Body of pancreas (tissue), 4 donors: Measurements from ENCODE around the gene DNAJB12. TPM values are rescaled to one million over a fixed set of nuclear protein-coding genes. Genes with fewer than 3 reads are reported as not detected.
"Not testable (repeated sequence)": the region's sequence is repeated elsewhere in the genome, so short reads cannot be mapped to it uniquely, and the experiment has no call there.

Experiments used
- ATAC-seq: fragments of 150-250 bp; one replicate; pipeline ENCODE4 v1.9.1; 2016
- DNase-seq, 4 donors: peaks; one replicate each; pipeline ENCODE4 v3.0.0-alpha.2; 2019
- H3K27ac ChIP-seq, 4 donors: fragments of 200-600 bp; sonication (generic); 1 replicate in 3 of 4; 2 replicates in 1 of 4; pipeline versions ENCODE4 v1.5.1 to v1.6.1; 2016 to 2019; ENCODE audit warnings: mild to moderate bottlenecking in 1 of 4, mixed read lengths in 1 of 4, moderate library complexity in 1 of 4
- H3K27me3 ChIP-seq, 2 donors: fragments of 200-600 bp; sonication (generic); one replicate each; pipeline ENCODE4 v1.6.0; 2016; ENCODE audit warnings: mild to moderate bottlenecking in 1 of 2
- H3K36me3 ChIP-seq, 2 donors: fragments of 200-600 bp; sonication (generic); replicated peaks in 1 of 2; 2 replicates each; pipeline ENCODE4 v1.5.1; 2016; ENCODE audit warnings: low read depth in 2 of 2; ENCODE audit not compliant: insufficient read depth in 1 of 2
- H3K4me1 ChIP-seq: fragments of 200-600 bp; sonication (generic); one replicate; pipeline ENCODE4 v1.6.0; 2016
- H3K4me3 ChIP-seq, 2 donors: fragments of 200-600 bp; sonication (generic); 1 replicate in 1 of 2; 2 replicates in 1 of 2; pipeline ENCODE4 v1.5.1; 2016 to 2019
- H3K9me3 ChIP-seq, 3 donors: fragments of 200-600 bp; sonication (generic); 1 replicate in 2 of 3; 2 replicates in 1 of 3; pipeline ENCODE4 v1.5.1; 2016
- POLR2A ChIP-seq, 3 donors: fragments of 450-650 bp; IDR thresholded peaks; one replicate each; pipeline ENCODE4 v1.6.1; 2016; ENCODE audit warnings: antibody characterized with exemption in 3 of 3, mild to moderate bottlenecking in 2 of 3
- WGBS, 2 donors: methylation state at CpG; one replicate each; pipeline ENCODE4 v1.1.5; 2017; 5-methylcytosine and 5-hydroxymethylcytosine counted together
- intact Hi-C: fragments of 100-400 bp; cut with DNase I; formaldehyde crosslinking; loops from one replicate; pipeline ENCODE4 v1.15.1; 2023
- total RNA-seq, 2 donors: library from RNA; depleted of rRNA; stranded (reverse); fragments of >200 nt; gene quantifications; one replicate each; pipeline ENCODE4 v1.1.0, GENCODE V29; 2016
- TF ChIP-seq, protein P1 (sequence below), 7 experiments: fragments of 450-650 bp in 4 of 7; fragments of 200-600 bp in 3 of 7; sonication (generic) in 3 of 7; IDR thresholded peaks; one replicate each; pipeline ENCODE4 v1.5.1; 2016 to 2019; ENCODE audit warnings: antibody characterized with exemption in 7 of 7

The DNAJB12 gene
- total RNA-seq, 2 donors from 2014 or later, result 19.2 to 24.1 TPM

GRCh38 chr10:72353028-72353964 is 1.4 kb downstream of the DNAJB12 start:
- ATAC-seq (no peak), DNase-seq (no peak)
- H3K27me3 ChIP-seq, result no peaks in the 10 kb centered on the region
- H3K4me3 ChIP-seq, result peak overlapping the region; percentile 23 to 96
- H3K9me3 ChIP-seq, result no peaks in the 10 kb centered on the region
- no peak for TF ChIP-seq POLR2A (IDR thresholded peaks at IDR 0.05)
- TF ChIP-seq, protein P1, sequence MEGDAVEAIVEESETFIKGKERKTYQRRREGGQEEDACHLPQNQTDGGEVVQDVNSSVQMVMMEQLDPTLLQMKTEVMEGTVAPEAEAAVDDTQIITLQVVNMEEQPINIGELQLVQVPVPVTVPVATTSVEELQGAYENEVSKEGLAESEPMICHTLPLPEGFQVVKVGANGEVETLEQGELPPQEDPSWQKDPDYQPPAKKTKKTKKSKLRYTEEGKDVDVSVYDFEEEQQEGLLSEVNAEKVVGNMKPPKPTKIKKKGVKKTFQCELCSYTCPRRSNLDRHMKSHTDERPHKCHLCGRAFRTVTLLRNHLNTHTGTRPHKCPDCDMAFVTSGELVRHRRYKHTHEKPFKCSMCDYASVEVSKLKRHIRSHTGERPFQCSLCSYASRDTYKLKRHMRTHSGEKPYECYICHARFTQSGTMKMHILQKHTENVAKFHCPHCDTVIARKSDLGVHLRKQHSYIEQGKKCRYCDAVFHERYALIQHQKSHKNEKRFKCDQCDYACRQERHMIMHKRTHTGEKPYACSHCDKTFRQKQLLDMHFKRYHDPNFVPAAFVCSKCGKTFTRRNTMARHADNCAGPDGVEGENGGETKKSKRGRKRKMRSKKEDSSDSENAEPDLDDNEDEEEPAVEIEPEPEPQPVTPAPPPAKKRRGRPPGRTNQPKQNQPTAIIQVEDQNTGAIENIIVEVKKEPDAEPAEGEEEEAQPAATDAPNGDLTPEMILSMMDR (IDR thresholded peaks at IDR 0.05), result no peak
- 33 to 38% methylated on average over 17 to 18 of the region's 18 CpGs for WGBS, 2 donors
- H3K36me3 ChIP-seq, result no peaks in the 10 kb centered on the region
- H3K27ac ChIP-seq, result peak overlapping the region; percentile 91 to 98 (median 94)
- intact Hi-C loops, result no loop called here
- peaks cover 22% of the 10 kb centered on the region for H3K4me1 ChIP-seq

DNA sequence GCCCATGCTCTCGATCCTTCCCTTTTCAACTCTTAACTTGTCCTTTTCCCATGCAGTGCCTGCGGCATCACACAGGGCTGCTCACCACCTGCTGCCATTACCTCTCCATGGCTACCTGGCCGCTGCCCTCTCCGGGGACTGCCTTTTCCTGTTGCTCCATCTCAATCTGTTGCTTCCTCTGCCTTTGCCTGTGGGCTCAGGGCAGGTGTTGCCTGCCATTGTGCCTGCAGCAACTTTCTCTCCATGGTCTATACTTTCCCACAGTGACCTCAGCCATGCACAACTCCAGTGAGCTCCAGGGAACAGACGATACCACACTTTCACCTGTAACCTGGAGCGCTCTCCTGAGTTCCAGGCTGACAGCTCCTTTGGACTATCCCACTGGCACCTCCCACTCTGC is 3.2 kb downstream of the DNAJB12 start:
- Histone ChIP-seq H3K36me3 (no peaks in the 10 kb centered on the region), H3K4me3 (no peak overlapping the region), H3K27me3 (no peaks in the 10 kb centered on the region), H3K27ac (no peak overlapping the region), H3K4me1 (peaks cover 22% of the 10 kb centered on the region), H3K9me3 (no peaks in the 10 kb centered on the region)
- TF ChIP-seq POLR2A (IDR thresholded peaks at IDR 0.05), result no peak
- TF ChIP-seq, protein P1 (IDR thresholded peaks at IDR 0.05), result no peak
- 92 to 93% methylated on average over 6 of the region's 6 CpGs for WGBS, 2 donors
- intact Hi-C loops, result no loop called here
- ATAC-seq (no peak), DNase-seq (no peak)

GRCh38 chr10:72349438-72349837 is 5.3 kb downstream of the DNAJB12 start:
- Histone ChIP-seq H3K4me3 (no peak overlapping the region), H3K36me3 (no peaks in the 10 kb centered on the region), H3K4me1 (peaks cover 17% of the 10 kb centered on the region), H3K27ac (no peak overlapping the region), H3K9me3 (no peaks in the 10 kb centered on the region), H3K27me3 (no peaks in the 10 kb centered on the region)
- TF ChIP-seq, protein P1 (IDR thresholded peaks at IDR 0.05), result no peak
- TF ChIP-seq POLR2A (IDR thresholded peaks at IDR 0.05), result no peak
- WGBS, 2 donors, result 81 to 90% methylated on average over 2 of the region's 2 CpGs
- no peak for DNase-seq
- intact Hi-C loops, result loop anchor here (10.0 kb wide), 2 partner anchors 215 to 305 kb away; no protein-coding TSS in a partner anchor
- no peak for ATAC-seq

DNA sequence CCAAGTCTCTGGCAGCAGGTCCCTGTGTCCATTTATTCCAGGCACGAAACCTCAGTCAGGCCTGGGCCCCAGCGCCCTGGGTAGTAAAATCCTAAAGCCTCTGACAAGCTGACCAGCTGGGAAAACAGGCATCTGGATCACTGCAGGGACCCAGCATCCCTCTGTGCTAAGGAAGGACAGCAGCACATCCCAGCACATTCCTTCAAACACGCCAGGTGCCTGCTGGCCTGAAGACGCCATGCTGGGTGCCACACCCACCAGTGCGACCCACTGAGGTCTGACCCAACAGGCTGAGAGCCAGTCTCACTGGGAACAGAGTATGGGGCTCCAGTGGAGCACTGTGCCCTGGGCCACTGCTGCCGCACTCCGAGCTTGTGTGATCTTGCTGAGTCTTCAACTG is 6.4 kb downstream of the DNAJB12 start:
- DNase-seq, result no peak
- no peak for ATAC-seq
- Histone ChIP-seq H3K27ac (no peak overlapping the region), H3K36me3 (peaks cover 0 to 4% of the 10 kb centered on the region in 2 donors), H3K4me1 (peaks cover 12% of the 10 kb centered on the region), H3K27me3 (no peaks in the 10 kb centered on the region), H3K4me3 (no peak overlapping the region), H3K9me3 (no peaks in the 10 kb centered on the region)
- 92 to 96% methylated on average over 2 to 7 of the region's 7 CpGs for WGBS, 2 donors
- no peak for TF ChIP-seq POLR2A (IDR thresholded peaks at IDR 0.05)
- TF ChIP-seq, protein P1 (IDR thresholded peaks at IDR 0.05), result no peak
- intact Hi-C loops, result loop anchor here (10.0 kb wide), 2 partner anchors 213 to 303 kb away; no protein-coding TSS in a partner anchor

DNA sequence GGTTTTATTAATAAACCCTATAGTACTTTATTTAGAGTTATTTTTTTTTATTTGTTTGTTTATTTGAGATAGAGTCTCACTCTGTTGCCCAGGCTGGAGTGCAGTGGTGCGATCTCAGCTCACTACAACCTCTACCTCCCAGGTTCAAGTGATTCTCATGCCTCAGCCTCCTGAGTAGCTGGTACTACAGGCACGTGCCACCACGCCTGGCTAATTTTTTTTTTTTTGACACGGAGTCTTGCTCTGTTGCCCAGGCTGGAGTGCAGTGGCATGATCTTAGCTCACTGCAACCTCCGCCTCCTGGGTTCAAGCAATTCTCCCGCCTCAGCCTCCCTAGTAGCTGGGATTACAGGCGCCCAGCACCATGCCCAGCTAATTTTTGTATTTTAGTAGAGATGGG is 8.6 kb downstream of the DNAJB12 start:
- not testable (repeated sequence) for H3K27ac ChIP-seq, H3K4me3 ChIP-seq, DNase-seq, H3K27me3 ChIP-seq, H3K36me3 ChIP-seq, H3K4me1 ChIP-seq, H3K9me3 ChIP-seq, ATAC-seq
- intact Hi-C loops, result loop anchor here (10.0 kb wide), 2 partner anchors 211 to 301 kb away; no protein-coding TSS in a partner anchor
- 94 to 96% methylated on average over 7 of the region's 7 CpGs for WGBS, 2 donors
